ENCODE measurements around the gene VPS45. TPM values are rescaled to one million over a fixed set of nuclear protein-coding genes. Genes with fewer than 3 reads are reported as not detected.

Gene VPS45
- total and polyA plus RNA-seq, 2 of the 13 experiments (the other 11 are each of a cell fraction or from before 2014, with no cell fraction given) = 15.2 to 25.2 TPM

DNA sequence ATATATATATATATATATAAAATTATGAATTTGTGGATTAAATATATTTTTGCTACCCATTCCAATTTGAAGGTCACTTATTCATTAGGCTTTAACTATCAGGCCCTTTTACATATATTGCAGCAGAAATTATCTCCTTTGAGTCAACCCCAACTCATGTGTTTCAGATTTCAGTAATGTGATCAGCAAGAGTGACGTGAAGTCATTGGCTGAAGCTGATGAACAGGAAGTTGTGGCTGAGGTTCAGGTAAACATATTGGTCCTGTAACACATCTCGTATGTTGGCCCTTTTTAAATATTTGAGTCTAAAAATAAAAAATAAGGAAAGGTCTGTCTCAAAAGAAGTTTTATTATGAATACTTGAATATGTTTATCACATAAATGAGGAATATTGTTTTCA, 8.5 kb downstream of the VPS45 start:
- no peak overlapping the region for H3K27ac ChIP-seq (ENCODE audit: extremely low read length, insufficient read depth, low read length)
- intact Hi-C loops (cut with micrococcal nuclease; ENCODE audit: unreplicated experiment) (no loop called here), in situ Hi-C loops (cut with HindIII; ENCODE audit: extremely low pct_ligation_motif_present, low pct_unique_long_range_greater_than_20kb) (no loop called here)
- H3K79me2 ChIP-seq (ENCODE audit: insufficient read depth, low read length) = no peaks in the 10 kb centered on the region
- TF ChIP-seq ZNF790 (CRISPR knock-in tag; IDR thresholded peaks at IDR 0.05; ENCODE audit: borderline replicate concordance) (no peak), AHR (CRISPR knock-in tag; IDR thresholded peaks at IDR 0.05) (no peak), ZNF160 (CRISPR knock-in tag; IDR thresholded peaks at IDR 0.05) (no peak), NCOA2 (CRISPR knock-in tag; IDR thresholded peaks at IDR 0.05) (no peak), NR2F6 (IDR thresholded peaks at IDR 0.05) (no peak), NR2F6 (CRISPR knock-in tag; IDR thresholded peaks at IDR 0.05) (no peak), FOXA1 (IDR thresholded peaks at IDR 0.05) (no peak), FOXA1 (CRISPR knock-in tag; IDR thresholded peaks at IDR 0.05) (no peak), TCF7 (IDR thresholded peaks at IDR 0.05; ENCODE audit: low read depth) (no peak), PHF21A (CRISPR knock-in tag; IDR thresholded peaks at IDR 0.05) (no peak), HDAC2 (CRISPR knock-in tag; IDR thresholded peaks at IDR 0.05) (no peak), RFX1 (IDR thresholded peaks at IDR 0.05) (no peak), ZSCAN30 (CRISPR knock-in tag; IDR thresholded peaks at IDR 0.05) (no peak), SP140L (CRISPR knock-in tag; IDR thresholded peaks at IDR 0.05; ENCODE audit: borderline replicate concordance) (no peak), PAX8 (CRISPR knock-in tag; IDR thresholded peaks at IDR 0.05; ENCODE audit: borderline replicate concordance) (no peak), ZNF280B (CRISPR knock-in tag; IDR thresholded peaks at IDR 0.05; ENCODE audit: borderline replicate concordance) (no peak), XBP1 (CRISPR knock-in tag; IDR thresholded peaks at IDR 0.05) (no peak), BCL3 (CRISPR knock-in tag; IDR thresholded peaks at IDR 0.05) (no peak), ARID2 (CRISPR knock-in tag; IDR thresholded peaks at IDR 0.05; ENCODE audit: borderline replicate concordance) (no peak)
- TF ChIP-seq, protein P1, sequence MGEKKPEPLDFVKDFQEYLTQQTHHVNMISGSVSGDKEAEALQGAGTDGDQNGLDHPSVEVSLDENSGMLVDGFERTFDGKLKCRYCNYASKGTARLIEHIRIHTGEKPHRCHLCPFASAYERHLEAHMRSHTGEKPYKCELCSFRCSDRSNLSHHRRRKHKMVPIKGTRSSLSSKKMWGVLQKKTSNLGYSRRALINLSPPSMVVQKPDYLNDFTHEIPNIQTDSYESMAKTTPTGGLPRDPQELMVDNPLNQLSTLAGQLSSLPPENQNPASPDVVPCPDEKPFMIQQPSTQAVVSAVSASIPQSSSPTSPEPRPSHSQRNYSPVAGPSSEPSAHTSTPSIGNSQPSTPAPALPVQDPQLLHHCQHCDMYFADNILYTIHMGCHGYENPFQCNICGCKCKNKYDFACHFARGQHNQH (CRISPR knock-in tag; IDR thresholded peaks at IDR 0.05) = no peak
- no peak for DNase-seq (ENCODE audit: low spot score)
- H3K36me3 ChIP-seq (replicated peaks in 1 of 2; ENCODE audit: control insufficient read depth in 1 of 2, insufficient read depth in 2 of 2, low read length in 2 of 2) = peaks cover 1 to 28% of the 10 kb centered on the region in 2 experiments
- ATAC-seq = no peak
- H3K4me1 ChIP-seq (ENCODE audit: insufficient read depth, low read length) = no peaks in the 10 kb centered on the region
- no peak overlapping the region for H2AFZ ChIP-seq (ENCODE audit: low read length)
- ChIA-PET CTCF (ENCODE audit: low intra/inter-chr PET ratio, low total read pairs) (no interaction called here), POLR2A (no interaction called here)
- H4K20me1 ChIP-seq (ENCODE audit: insufficient read depth, low read length) = no peaks in the 10 kb centered on the region
- FAIRE-seq = no peak
- H3K9me3 ChIP-seq (ENCODE audit: low read length) = no peaks in the 10 kb centered on the region
- H3K4me2 ChIP-seq (ENCODE audit: low read depth, low read length) = no peak overlapping the region
- no peak overlapping the region for H3K9ac ChIP-seq (ENCODE audit: insufficient read depth, low read depth, low read length)
- no peaks in the 10 kb centered on the region for H3K27me3 ChIP-seq (ENCODE audit: control insufficient read depth in 1 of 2, insufficient read depth in 2 of 2, low read length in 2 of 2)
- 99% methylated on average over 2 of the region's 2 CpGs for WGBS (ENCODE audit: low lambda C conversion rate)
- BruUV-seq (replicated peaks) = no TSS peak
- no peak overlapping the region for H3K4me3 ChIP-seq (replicated peaks in 1 of 3; ENCODE audit: insufficient read depth in 1 of 3, low read depth in 2 of 3, low read length in 3 of 3)

Data from HepG2 (cell line).